ENCODE results near the gene PDE1A.

- no peak for TF ChIP-seq DPF2 (CRISPR knock-in tag; IDR thresholded peaks at IDR 0.05; ENCODE audit: borderline replicate concordance, low read depth)
- TF ChIP-seq ZFX (CRISPR knock-in tag; IDR thresholded peaks at IDR 0.05; ENCODE audit: low read depth), result no peak
- TF ChIP-seq SP2 (CRISPR knock-in tag; IDR thresholded peaks at IDR 0.05), result no peak
- TF ChIP-seq, protein P1, sequence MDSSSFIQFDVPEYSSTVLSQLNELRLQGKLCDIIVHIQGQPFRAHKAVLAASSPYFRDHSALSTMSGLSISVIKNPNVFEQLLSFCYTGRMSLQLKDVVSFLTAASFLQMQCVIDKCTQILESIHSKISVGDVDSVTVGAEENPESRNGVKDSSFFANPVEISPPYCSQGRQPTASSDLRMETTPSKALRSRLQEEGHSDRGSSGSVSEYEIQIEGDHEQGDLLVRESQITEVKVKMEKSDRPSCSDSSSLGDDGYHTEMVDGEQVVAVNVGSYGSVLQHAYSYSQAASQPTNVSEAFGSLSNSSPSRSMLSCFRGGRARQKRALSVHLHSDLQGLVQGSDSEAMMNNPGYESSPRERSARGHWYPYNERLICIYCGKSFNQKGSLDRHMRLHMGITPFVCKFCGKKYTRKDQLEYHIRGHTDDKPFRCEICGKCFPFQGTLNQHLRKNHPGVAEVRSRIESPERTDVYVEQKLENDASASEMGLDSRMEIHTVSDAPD (CRISPR knock-in tag; IDR thresholded peaks at IDR 0.05), result no peak
- no peak for TF ChIP-seq XRCC5 (optimal IDR thresholded peaks at IDR 0.05; ENCODE audit: low read length)
- TF ChIP-seq EP300 (IDR thresholded peaks at IDR 0.05; ENCODE audit: low read depth in 2 of 2, low read length in 2 of 2), result no peak
- no peak for TF ChIP-seq EP300 (CRISPR knock-in tag; IDR thresholded peaks at IDR 0.05; ENCODE audit: borderline replicate concordance)
- no peak for TF ChIP-seq JUND (CRISPR knock-in tag; IDR thresholded peaks at IDR 0.05)
- TF ChIP-seq TAF15 (IDR thresholded peaks at IDR 0.05; ENCODE audit: low read depth, low read length, poor library complexity, severe bottlenecking), result no peak
These were observed 202.2 kb downstream of the PDE1A start for GRCh38 chr2:182224669-182225068.

Measured in HepG2 (cell line).